Activated T-cell treated with anti-CD3 and anti-CD28 coated beads, Interleukin-2, amount 50 U/mL, for 72 hours (primary cell): ENCODE data around the gene CLIC6. TPM values are rescaled to one million over a fixed set of nuclear protein-coding genes. Genes with fewer than 3 reads are reported as not detected.
"Not testable (repeated sequence)": the region's sequence is repeated elsewhere in the genome, so short reads cannot be mapped to it uniquely, and the experiment has no call there.

Experiments
- ATAC-seq, 2 donors: fragments of 150-1000 bp; cut with Tn5 transposase; replicated peaks in 1 of 2; 2 replicates each; pipeline ENCODE4 v1.10.0; 2021; ENCODE audit warnings: moderate library complexity in 2 of 2, mild to moderate bottlenecking in 1 of 2
- DNase-seq, 2 donors: peaks; one replicate each; pipeline ENCODE4 v3.0.0; 2021 to 2022; ENCODE audit warnings: mixed read lengths in 1 of 2
- H3K27ac Mint-ChIP-seq: one replicate; pipeline ENCODE4 v1.8.0; 2022; ENCODE audit warnings: mild to moderate bottlenecking, moderate library complexity, mixed read lengths
- H3K27me3 Mint-ChIP-seq: one replicate; pipeline ENCODE4 v1.8.0; 2022; ENCODE audit warnings: low read depth, mixed read lengths
- H3K36me3 Mint-ChIP-seq, 2 donors: one replicate each; pipeline ENCODE4 v1.8.0; 2022; ENCODE audit warnings: mixed read lengths in 2 of 2, mild to moderate bottlenecking in 1 of 2; ENCODE audit not compliant: insufficient read depth in 2 of 2
- H3K4me1 Mint-ChIP-seq: one replicate; pipeline ENCODE4 v1.8.0; 2022; ENCODE audit warnings: low read depth, mixed read lengths
- H3K4me3 Mint-ChIP-seq, 2 donors: one replicate each; pipeline ENCODE4 v1.8.0; 2022; ENCODE audit warnings: mild to moderate bottlenecking in 2 of 2, mixed read lengths in 2 of 2, moderate library complexity in 2 of 2
- H3K9me3 Mint-ChIP-seq, 2 donors: one replicate each; pipeline ENCODE4 v1.8.0; 2022; ENCODE audit warnings: mixed read lengths in 2 of 2
- total RNA-seq, 2 donors: library from RNA; stranded (reverse); gene quantifications; one replicate each; pipeline ENCODE4 v1.2.3, GENCODE V29; 2022

The CLIC6 gene
- total RNA-seq, 2 donors from 2014 or later = 0.82 to 1.6 TPM

DNA sequence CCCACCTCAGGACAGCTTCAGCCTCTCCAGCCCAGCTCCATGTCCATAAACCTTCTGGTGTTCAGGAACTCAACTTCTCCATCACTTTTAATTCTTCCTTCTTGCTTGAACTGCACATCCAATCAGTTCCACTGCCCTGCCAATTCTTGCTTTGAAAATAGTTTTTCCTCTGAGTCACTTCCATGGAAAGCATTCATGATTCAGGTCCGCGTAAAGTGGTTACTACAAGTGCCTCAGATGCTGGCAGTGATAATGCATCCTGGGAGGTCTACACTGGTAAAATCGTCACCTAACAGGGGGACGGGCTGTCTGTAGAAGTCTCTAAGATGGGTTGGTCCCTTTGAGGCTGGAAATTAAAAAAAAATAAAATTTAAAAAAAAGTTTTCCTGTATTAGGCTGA, 27.9 kb upstream of the CLIC6 start:
- peak; percentile 11 to 38 for DNase-seq
- peak overlapping the region; percentile 66 for H3K27ac Mint-ChIP-seq
- peaks cover 2% of the 10 kb centered on the region in 2 donors for H3K9me3 Mint-ChIP-seq
- peaks cover 2 to 3% of the 10 kb centered on the region in 2 donors for H3K36me3 Mint-ChIP-seq
- peak; percentile 74 to 77 for ATAC-seq
- peaks cover 21% of the 10 kb centered on the region for H3K27me3 Mint-ChIP-seq
- peak overlapping the region; percentile 72 to 79 for H3K4me3 Mint-ChIP-seq
- peaks cover 45% of the 10 kb centered on the region for H3K4me1 Mint-ChIP-seq

DNA sequence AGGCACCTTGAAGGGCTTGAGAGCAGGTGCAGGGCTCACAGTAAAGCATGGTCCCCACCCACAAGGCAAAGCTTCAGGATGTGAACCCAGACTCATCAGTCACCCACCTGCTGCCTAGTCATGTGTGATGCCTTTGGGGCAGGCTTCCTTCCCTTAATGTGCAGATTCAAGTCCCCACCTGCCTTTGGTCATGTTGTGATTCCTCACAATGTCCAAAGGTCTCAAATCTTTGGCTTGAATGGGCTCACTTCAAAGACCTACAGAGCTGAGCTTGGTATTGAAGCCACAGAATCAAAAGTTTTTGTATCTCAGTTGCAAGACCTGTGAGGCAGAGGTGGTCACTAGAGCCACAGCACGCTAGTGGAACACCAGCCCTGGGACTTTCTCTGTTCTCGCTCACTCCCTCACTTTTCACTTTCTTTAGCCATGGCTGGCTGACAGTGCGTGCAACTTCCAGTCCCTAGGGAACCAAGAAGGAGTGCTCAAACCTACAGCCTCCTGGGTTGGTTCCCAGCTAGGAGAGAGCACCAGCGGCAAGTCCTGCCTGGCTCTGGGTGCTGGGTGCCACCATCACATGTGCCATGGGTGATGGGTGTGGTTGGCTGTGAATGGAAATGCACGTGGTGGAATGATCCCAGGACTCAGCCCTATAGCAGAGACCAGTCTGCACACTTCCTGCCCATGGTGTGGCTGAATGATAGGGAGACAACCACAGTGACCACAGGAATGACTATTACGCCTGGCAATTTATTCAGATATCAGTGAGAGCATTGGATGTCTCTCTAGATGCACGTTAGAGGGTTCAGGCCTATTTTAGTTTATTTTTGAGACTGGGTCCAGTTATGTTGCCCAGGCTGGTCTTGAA, 26.4 kb upstream of the CLIC6 start:
- Mint-ChIP-seq H3K4me1 (peaks cover 44% of the 10 kb centered on the region), H3K27me3 (peaks cover 9% of the 10 kb centered on the region), H3K27ac (no peak overlapping the region), H3K4me3 (no peak overlapping the region), H3K9me3 (peaks cover 2% of the 10 kb centered on the region in 2 donors), H3K36me3 (peaks cover 2 to 3% of the 10 kb centered on the region in 2 donors)
- ATAC-seq (no peak), DNase-seq (no peak)

DNA sequence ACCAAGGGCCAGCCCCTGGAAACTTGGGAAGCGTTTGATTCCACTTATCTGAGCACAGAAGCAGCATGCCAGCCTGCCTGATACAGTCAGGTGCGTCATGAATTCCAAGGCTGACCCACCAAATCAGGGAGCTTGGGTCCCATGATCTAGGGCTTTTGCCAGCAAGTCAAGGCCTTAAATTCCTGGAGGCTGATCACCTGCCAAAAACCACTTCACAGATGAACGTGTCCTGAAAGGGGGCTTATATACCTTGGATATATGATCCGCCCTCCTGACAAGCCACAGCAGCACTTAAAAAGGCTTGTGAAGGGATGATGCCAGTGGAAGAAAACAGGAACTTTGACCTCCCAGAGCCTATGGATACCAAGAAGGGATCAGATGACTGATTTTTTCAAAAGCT, 24.0 kb upstream of the CLIC6 start:
- H3K27me3 Mint-ChIP-seq = peaks cover 14% of the 10 kb centered on the region
- no peaks in the 10 kb centered on the region for H3K9me3 Mint-ChIP-seq
- ATAC-seq (no peak), DNase-seq (no peak)
- no peak overlapping the region for H3K27ac Mint-ChIP-seq
- peaks cover 29% of the 10 kb centered on the region for H3K4me1 Mint-ChIP-seq
- H3K36me3 Mint-ChIP-seq = peaks cover 0 to 3% of the 10 kb centered on the region in 2 donors
- no peak overlapping the region for H3K4me3 Mint-ChIP-seq

DNA sequence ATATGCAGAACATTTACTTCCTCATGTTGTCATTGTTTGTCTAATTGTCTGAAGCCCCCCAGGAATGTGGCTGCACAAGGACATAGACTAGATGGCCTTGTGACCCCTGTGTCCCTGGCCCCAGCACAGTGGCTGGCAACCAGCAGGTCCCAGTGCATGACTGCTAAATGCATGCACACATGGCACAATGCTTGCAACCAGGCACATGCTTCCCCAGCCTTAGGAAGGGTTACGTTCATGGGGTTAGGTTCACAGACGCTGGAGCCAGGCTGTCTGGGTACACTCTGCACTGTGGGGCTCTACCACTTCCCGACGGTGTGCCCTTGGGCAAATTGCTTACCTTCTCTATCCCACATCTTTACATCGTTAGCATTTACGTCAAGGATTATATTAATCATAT, 21.2 kb upstream of the CLIC6 start:
- no peak overlapping the region for H3K27ac Mint-ChIP-seq
- ATAC-seq (no peak), DNase-seq (no peak)
- peaks cover 0 to 6% of the 10 kb centered on the region in 2 donors for H3K36me3 Mint-ChIP-seq
- peaks cover 2 to 3% of the 10 kb centered on the region in 2 donors for H3K9me3 Mint-ChIP-seq
- H3K4me1 Mint-ChIP-seq = peaks cover 2% of the 10 kb centered on the region
- H3K27me3 Mint-ChIP-seq = peaks cover 30% of the 10 kb centered on the region
- H3K4me3 Mint-ChIP-seq = no peak overlapping the region

DNA sequence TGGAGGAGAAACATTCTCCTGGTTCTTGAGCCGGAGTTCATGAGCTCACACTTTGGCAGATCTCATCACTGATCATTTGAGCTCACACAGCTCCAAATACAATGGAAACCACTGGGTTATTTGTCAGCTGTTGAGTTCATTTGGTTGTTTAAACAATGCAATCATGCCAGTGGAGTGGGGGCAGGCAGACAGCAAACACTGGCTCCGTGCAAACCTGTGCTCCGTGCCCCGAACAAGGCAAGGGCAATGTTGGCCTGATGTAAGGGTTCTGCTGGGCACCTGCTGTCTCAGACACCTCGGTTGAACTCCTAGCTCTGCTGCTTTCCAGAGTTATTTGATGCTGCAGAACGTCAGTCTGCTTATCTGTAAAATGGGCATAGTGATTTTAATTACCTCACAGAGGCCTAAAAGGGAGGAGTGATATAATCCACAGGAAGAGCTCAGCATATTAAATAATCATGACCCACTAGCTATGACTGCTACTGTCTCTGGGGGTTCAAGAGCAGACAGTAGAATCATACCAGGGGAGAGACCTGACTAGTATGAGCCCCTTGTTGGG, 20.0 kb upstream of the CLIC6 start:
- H3K4me1 Mint-ChIP-seq = no peaks in the 10 kb centered on the region
- no peak overlapping the region for H3K27ac Mint-ChIP-seq
- peaks cover 43% of the 10 kb centered on the region for H3K27me3 Mint-ChIP-seq

DNA sequence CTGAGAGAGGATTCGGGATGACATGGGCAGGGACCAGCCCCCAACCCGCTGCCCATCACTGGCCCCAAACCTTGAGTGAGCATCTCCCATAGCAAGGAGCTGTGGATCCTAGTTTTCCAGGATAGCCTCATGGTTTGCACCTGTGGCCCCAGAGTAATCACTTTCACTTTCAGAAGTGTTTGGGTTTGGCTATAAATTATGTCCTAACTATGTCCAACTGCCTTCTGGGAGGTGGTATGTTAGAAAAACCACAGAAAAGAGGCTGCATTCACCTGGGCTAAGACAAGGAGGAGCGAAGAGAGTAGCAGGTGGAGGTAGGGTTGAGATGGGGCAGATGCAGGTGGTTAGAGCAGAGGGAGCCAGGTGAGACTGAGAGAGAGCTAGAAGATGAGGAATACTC, 19.4 kb upstream of the CLIC6 start:
- Mint-ChIP-seq H3K36me3 (peaks cover 0 to 6% of the 10 kb centered on the region in 2 donors), H3K9me3 (peaks cover 2 to 3% of the 10 kb centered on the region in 2 donors), H3K4me1 (no peaks in the 10 kb centered on the region), H3K4me3 (no peak overlapping the region), H3K27ac (no peak overlapping the region), H3K27me3 (peaks cover 44% of the 10 kb centered on the region)
- DNase-seq (no peak), ATAC-seq (no peak)

More for the DNA sequence above, 20.0 kb upstream of the CLIC6 start:
- peaks cover 2 to 3% of the 10 kb centered on the region in 2 donors for H3K9me3 Mint-ChIP-seq
- no peak for ATAC-seq
- no peak for DNase-seq
- no peak overlapping the region for H3K4me3 Mint-ChIP-seq
- H3K36me3 Mint-ChIP-seq = peaks cover 0 to 6% of the 10 kb centered on the region in 2 donors

DNA sequence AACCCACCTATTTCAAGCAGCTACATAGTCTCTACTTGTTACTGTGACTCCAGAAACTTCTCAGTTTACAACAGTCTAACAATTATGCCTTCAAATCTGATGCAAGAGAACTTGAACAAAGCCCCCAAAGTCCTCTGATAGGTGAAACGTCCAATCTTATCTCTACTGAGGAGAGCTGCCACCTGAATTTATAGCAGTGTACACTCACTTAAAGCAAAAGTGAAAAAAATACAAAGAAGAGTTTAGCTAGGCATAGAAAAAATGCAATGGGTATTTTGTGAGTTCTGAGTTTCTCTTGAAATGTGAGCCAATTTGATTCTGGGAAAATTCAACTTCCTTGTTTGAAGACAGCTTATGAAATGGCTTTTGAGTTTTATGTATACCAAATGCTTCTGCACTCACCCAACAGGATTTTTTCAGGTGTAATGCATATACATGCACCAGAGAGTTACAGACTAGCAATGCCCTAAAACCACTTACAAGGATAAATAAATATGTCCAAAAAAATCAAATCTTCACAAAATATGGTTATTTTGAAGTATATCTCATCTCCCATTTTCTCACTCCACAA, 17.8 kb upstream of the CLIC6 start:
- peaks cover 48% of the 10 kb centered on the region for H3K27me3 Mint-ChIP-seq
- peaks cover 0 to 6% of the 10 kb centered on the region in 2 donors for H3K36me3 Mint-ChIP-seq
- DNase-seq (no peak), ATAC-seq (no peak)
- no peak overlapping the region for H3K4me3 Mint-ChIP-seq
- H3K4me1 Mint-ChIP-seq = no peaks in the 10 kb centered on the region
- H3K9me3 Mint-ChIP-seq = peaks cover 2 to 3% of the 10 kb centered on the region in 2 donors
- no peak overlapping the region for H3K27ac Mint-ChIP-seq

DNA sequence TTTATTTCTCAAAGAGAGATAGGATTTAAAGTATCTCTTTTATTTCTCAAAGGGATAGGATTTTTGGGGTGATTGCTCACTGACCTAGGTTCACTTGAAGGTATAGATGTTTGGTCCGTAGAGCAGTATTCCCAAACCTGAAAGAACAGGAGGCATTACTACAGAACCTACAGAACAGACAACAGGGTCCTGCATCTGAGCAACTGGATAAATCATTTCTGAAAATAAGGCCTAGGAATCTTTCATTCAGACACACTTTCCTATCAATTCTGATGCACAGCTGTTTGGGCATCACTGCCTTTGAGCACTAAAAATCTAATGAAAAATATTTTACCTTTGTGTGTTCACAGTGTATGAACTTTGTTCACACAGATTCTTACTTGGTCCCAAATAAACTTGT, 17.2 kb upstream of the CLIC6 start:
- DNase-seq (no peak), ATAC-seq (no peak)
- peaks cover 2 to 3% of the 10 kb centered on the region in 2 donors for H3K9me3 Mint-ChIP-seq
- peaks cover 0 to 6% of the 10 kb centered on the region in 2 donors for H3K36me3 Mint-ChIP-seq
- no peak overlapping the region for H3K27ac Mint-ChIP-seq
- H3K4me3 Mint-ChIP-seq = no peak overlapping the region
- H3K27me3 Mint-ChIP-seq = peaks cover 55% of the 10 kb centered on the region
- H3K4me1 Mint-ChIP-seq = peaks cover 4% of the 10 kb centered on the region

DNA sequence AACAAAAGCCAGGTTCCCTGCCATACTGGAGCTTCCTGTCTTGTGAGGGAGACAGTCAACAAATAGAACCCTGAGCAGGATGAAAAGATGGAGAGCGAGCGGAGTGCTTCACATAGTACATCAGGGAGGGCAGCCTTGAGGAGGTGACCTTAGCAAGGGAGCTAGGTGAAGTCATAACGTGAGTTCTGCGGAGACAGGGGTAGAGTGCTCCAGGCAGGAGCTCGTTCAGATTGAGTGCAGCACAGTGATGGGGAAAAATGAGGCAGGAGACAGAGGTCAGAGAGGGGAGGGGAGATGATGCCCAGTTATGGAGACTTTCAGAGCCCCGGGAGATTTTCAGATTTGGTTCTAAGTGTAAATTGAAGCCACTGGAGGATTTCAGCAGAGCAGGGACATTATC, 15.3 kb upstream of the CLIC6 start:
- peaks cover 71% of the 10 kb centered on the region for H3K27me3 Mint-ChIP-seq
- DNase-seq (no peak), ATAC-seq (no peak)
- no peak overlapping the region for H3K4me3 Mint-ChIP-seq
- H3K9me3 Mint-ChIP-seq = peaks cover 2 to 6% of the 10 kb centered on the region in 2 donors
- peaks cover 0 to 6% of the 10 kb centered on the region in 2 donors for H3K36me3 Mint-ChIP-seq
- H3K27ac Mint-ChIP-seq = no peak overlapping the region
- peaks cover 9% of the 10 kb centered on the region for H3K4me1 Mint-ChIP-seq

DNA sequence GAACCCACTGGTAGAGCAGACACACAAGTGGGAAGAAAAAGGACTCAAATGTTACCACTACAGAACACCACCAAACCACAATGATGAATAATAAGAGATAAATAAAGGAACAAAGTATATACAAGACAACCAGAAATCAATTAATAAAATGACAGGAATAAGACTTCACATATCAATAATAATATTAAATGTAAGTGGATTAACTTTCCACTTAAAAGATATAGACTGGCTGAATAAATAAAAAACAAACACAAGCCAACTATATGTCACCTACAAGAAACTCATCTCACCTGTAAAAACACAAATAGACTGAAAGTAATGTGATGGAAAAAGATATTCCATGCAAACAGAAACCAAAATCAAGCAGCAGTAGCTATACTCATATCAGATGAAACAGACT, 6.9 kb upstream of the CLIC6 start:
- H3K36me3 Mint-ChIP-seq = peaks cover 11 to 17% of the 10 kb centered on the region in 2 donors
- H3K27me3 Mint-ChIP-seq = peaks cover 68% of the 10 kb centered on the region

DNA sequence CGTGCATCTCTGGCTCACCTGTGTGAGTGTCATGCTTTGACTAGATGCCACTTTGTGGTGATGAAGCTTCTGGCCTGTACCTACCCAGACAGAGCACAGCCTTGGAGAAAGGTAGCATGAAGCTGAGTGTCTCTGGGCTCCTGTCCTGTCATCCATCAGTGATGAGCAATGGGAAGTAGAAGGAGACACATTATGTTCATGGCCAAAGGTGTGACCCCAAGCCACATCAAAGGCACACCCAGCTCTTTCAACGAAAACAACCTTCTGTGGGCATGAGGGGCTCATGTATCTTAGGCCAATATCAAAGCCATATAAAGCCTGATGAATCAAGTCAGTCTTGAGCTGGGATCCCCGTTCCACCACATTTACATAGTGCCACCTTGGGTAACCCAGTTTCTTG, 1.0 kb upstream of the CLIC6 start:
- Mint-ChIP-seq H3K36me3 (no peaks in the 10 kb centered on the region), H3K4me1 (peaks cover 18% of the 10 kb centered on the region), H3K27ac (no peak overlapping the region), H3K4me3 (no peak overlapping the region), H3K27me3 (peaks cover 68% of the 10 kb centered on the region), H3K9me3 (peaks cover 2% of the 10 kb centered on the region in 2 donors)
- DNase-seq = peak in 1 of 2 donors; percentile 10
- peak in 1 of 2 donors; percentile 30 for ATAC-seq

More for the DNA sequence above, 6.9 kb upstream of the CLIC6 start:
- ATAC-seq (no peak), DNase-seq (no peak)
- Mint-ChIP-seq H3K4me1 (peaks cover 3% of the 10 kb centered on the region), H3K4me3 (no peak overlapping the region), H3K9me3 (peaks cover 15 to 21% of the 10 kb centered on the region in 2 donors), H3K27ac (no peak overlapping the region)

DNA sequence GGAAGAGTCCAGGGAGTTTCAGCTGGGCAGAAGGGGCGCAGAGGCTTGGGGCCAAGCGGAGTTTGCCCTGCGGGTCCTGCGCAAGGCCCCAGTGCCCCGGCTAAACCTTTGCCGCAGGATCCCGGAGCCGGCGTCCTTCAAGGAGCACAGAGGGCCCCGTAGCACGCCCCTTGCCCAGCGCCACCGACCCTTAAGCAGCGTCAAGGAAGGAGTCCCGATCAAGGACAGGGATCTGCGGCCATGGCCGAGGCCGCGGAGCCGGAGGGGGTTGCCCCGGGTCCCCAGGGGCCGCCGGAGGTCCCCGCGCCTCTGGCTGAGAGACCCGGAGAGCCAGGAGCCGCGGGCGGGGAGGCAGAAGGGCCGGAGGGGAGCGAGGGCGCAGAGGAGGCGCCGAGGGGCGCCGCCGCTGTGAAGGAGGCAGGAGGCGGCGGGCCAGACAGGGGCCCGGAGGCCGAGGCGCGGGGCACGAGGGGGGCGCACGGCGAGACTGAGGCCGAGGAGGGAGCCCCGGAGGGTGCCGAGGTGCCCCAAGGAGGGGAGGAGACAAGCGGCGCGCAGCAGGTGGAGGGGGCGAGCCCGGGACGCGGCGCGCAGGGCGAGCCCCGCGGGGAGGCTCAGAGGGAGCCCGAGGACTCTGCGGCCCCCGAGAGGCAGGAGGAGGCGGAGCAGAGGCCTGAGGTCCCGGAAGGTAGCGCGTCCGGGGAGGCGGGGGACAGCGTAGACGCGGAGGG, 520 bp downstream of the CLIC6 start:
- peak; percentile 85 to 86 for ATAC-seq
- Mint-ChIP-seq H3K4me1 (peaks cover 18% of the 10 kb centered on the region), H3K36me3 (no peaks in the 10 kb centered on the region), H3K4me3 (peak overlapping the region; percentile 66 to 70), H3K27me3 (peaks cover 76% of the 10 kb centered on the region), H3K9me3 (no peaks in the 10 kb centered on the region), H3K27ac (no peak overlapping the region)
- DNase-seq = peak; percentile 52 to 53

DNA sequence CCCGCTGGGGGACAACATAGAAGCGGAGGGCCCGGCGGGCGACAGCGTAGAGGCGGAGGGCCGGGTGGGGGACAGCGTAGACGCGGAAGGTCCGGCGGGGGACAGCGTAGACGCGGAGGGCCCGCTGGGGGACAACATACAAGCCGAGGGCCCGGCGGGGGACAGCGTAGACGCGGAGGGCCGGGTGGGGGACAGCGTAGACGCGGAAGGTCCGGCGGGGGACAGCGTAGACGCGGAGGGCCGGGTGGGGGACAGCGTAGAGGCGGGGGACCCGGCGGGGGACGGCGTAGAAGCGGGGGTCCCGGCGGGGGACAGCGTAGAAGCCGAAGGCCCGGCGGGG, 1.1 kb downstream of the CLIC6 start:
- Mint-ChIP-seq H3K4me1 (peaks cover 18% of the 10 kb centered on the region), H3K4me3 (peak overlapping the region; percentile 66 to 70), H3K27me3 (peaks cover 77% of the 10 kb centered on the region)
- not testable (repeated sequence) for H3K27ac Mint-ChIP-seq, DNase-seq, ATAC-seq, H3K9me3 Mint-ChIP-seq, H3K36me3 Mint-ChIP-seq
